Epidermal melanocyte (primary cell): Measurements from ENCODE around the gene PIGO.

Experiments used
- DNase-seq: peaks from one replicate; pipeline ENCODE4 v3.0.0; 2011; ENCODE audit warnings: low spot score; ENCODE audit not compliant: insufficient read length

PIGO gene

DNA sequence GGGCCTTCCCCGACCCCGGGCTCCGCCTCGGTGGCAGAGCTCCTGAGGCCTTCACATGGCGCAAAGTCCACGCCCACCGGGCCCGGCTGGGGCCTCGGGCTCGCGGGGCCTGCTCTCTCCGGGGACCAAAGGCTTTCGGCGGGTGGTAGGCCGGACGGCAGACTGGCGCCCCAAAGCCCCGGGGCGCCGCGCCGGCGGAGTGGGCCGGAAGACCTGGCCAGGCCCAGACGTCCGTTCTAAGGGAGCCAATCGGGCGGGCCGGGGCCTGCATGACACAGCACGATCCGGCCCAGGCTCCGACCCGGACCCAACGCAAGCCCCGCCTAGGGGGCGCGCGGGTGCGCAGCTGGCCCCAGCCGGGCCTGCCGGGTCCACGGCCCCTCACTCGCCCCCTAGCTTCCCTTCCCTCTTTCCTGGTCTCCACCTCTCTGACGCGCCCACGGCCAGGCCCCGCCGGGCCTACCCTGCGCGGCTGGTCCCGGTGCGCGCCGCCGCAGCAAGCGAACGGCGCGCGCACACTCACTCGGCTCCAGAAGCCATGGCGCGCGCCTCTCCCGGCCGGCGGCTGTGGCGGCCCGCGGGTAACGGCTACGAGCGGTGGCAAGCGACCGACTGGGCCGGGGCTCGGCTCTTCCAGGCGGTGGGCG, 24.5 kb downstream of the PIGO start:
- DNase-seq: peak; percentile 57

GRCh38 chr9:35070823-35071813, 25.3 kb downstream of the PIGO start:
- no peak for DNase-seq

DNA sequence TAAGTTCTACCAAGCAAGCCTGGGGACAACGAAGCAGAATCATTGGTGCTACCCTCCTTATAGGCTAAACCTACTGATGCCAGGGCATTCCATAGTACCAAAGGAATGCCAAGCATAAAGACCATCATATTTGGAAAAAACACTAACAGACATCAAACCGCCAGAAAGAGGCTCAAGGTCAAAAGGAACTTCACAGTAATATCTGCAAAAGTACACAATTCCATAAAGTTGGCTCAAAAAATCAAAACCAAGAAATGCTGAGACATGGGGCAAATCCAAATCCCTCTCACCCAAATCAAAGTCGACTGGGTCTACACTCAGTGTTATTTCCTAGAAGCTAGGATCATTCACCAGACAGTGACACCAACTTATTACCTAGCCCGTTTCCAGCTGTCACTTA, 27.4 kb downstream of the PIGO start:
- DNase-seq: no peak

DNA sequence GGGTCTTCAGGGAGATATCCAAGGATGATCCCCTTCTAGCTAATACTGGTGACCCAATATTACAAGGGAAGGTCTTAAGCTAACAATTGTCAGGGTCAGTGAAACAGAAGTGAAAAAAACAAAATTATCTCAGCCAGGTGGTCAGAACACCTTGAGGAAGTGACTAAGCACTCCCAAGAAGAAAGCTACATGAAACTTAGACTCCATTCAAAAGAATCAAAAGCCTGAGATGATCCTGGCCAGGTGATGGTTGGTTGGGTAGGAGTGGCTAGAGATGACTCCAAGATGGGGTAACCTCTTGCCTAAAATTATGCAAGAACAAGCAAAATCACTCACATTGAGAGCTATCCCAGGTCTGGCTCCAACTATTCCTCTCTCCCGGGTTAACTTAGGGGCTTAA, 29.3 kb downstream of the PIGO start:
- DNase-seq: no peak

GRCh38 chr9:35060548-35061207, 35.7 kb downstream of the PIGO start:
- no peak for DNase-seq

DNA sequence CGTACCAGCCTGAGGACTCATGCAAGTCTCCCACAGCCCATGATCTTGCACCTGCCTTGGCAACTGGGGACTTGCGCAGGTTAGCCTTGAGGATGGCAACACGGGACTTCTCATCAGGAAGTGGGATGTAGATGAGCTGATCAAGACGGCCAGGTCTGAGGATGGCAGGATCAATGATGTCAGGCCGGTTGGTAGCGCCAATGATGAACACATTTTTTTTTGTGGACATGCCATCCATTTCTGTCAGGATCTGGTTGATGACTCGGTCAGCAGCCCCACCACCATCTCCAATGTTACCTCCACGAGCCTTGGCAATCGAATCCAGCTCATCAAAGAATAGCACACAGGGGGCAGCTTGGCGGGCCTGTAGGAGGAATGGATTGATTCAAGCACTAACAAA, 37.0 kb downstream of the PIGO start:
- DNase-seq: no peak

DNA sequence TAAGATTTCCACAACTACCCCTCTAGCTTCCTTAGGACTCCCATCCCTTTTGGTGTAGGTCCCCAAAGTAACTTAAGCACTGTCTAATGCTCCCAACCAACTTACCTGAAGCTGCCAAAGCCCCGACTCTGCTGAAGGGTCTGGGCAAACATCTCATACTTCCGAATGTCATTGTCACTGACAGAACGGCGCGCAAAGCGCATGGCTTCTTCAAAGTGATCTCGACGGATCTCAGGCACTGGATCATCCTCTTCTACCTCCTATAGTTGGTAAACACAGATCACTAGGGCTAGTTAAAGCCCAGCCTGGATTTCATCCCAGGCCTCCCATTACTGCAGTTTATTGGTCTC, 39.1 kb downstream of the PIGO start:
- DNase-seq: no peak

GRCh38 chr9:35056571-35057270, 39.7 kb downstream of the PIGO start:
- no peak for DNase-seq

DNA sequence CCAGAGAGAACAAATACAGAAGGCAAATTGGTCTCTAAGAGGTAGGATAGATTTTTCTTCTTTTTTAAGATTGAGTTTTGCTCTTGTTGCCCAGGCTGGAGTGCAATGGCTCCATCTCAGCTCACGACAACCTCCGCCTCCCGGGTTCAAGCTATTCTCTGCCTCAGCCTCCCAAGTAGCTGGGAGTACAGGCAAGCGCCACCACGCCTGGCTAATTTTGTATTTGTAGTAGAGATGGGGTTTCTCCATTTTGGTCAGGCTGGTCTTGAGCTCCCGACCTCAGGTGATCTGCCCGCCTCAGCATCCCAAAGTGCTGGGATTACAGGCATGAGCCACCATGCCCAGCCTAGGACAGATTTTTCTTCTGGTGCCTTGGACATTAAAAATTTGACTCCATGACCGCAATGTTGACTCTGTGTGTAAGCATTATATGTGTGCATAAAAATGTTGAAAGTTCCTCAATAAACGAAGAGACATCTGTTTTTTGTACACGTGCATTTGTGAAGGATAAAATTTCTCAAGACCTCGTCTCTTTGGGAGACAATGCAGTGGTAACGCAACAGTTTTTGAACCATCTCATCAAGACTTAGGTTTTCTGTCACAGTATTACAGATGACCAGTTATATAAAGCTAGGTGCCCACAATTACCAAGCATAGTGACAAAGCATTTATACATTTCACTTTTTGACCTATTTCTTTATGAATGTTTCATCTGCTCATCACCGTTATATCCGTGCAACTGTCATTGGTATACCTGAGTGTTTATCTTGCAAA, 41.3 kb downstream of the PIGO start:
- DNase-seq: no peak

GRCh38 chr9:35054185-35054835, 42.1 kb downstream of the PIGO start:
- DNase-seq: no peak

DNA sequence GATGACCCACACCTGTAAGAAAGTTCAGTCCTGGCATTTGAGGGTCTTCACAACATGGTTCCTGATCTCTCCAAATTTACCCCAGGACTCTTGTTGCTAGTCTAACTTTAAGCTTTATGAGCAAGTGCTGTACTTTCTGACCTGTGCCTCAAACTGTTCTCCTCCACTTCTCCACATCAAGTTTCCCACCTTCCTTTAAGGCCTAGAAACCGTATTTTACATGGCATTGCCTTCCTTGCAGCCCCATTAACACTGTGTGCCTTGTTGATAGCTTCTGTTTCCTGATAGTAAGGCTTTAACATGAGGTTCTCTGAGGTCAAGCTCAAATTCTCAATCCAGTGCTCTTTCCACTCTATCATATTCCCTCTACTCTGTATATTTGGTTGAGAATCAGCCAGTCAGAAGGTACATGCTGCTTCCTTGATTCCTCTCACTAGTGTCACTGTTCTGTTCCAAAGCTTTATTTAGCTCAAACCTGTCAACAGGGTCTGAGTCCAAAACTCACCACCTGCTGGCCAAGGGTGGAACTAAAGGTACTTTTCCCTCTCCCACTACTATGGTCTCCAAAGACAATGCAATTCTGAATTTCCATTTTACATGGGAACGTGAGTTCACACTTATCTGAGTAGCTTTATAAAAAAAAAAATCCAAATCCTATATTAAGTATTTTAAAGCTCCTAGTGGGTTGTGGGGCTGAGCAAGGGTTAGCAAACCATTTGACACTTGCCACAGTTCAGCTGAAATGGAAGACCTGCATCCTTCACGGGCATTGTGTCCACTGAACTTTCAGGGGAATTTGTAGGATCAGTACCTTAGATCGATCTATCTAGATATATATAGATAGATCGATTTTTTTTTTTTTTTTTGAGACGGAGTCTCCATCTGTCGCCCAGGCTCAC, 45.1 kb downstream of the PIGO start:
- no peak for DNase-seq

- no peak for DNase-seq
Measured at GRCh38 chr9:35048511-35048910, 47.9 kb downstream of the PIGO start.

DNA sequence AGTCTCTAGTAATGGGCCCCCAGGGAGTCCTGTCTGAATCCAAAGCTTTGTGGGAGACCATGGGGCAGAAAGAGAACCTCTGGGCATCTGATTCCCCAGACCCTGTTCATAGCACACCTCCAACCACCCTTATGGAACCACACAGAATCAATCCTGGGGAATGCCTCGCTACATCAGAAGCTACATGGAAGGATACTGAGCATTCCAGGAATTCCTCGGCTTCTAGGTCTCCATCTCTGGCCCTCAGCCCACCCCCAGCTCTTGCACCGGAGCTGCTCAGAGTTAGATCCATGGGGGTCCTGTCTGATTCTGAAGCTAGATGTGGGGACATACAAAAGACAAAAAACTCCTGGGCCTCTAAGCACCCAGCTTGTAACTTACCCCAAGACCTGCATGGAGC, 52.3 kb downstream of the PIGO start:
- no peak for DNase-seq

DNA sequence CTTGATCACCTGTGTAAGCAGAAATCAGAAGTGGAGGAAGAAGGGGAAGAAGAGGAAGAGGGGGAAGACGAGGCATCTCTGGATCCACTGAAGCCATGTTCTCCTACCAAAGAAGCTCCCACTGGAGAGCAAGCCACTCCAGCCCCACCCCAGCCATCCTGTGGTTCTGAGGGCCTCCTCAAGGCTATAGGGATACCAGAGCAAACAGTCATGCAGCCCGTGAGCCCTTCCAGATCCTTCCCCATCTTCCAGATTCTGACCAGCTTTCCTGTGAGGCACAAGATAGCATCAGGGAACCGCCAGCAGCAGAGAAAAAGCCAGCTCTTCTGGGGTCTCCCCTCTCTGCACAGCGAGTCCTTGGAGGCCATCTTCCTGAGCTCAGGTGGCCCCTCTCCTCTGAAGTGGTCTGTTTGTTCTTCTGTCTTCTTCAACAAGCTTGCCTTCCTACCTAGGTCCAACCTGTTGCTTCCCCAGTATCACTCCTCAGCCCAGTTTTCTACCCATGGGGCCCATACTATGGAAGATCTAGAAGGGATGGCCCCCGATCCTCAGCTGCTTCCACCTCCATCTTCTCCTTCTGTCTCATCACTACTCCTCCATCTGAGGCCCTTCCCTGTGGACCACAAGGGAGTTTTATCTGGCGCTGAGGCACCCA, 53.4 kb downstream of the PIGO start:
- no peak for DNase-seq

GRCh38 chr9:35042081-35042604, 54.2 kb downstream of the PIGO start:
- DNase-seq: peak; percentile 19
